Measurements from ENCODE around the gene VPS36. TPM values are rescaled to one million over a fixed set of nuclear protein-coding genes. Genes with fewer than 3 reads are reported as not detected.
"Not testable (repeated sequence)": the region's sequence is repeated elsewhere in the genome, so short reads cannot be mapped to it uniquely, and the experiment has no call there.

The VPS36 gene
- 45.0 TPM for total RNA-seq
- long read RNA-seq, full-length matches to known transcripts, result 30 of 67 reads
- long read RNA-seq, partial matches to known transcripts, result 19 of 67 reads
- long read RNA-seq, other reads (novel, unspliced or antisense), result 18 of 67 reads

- Histone ChIP-seq H3K9me3 (no peaks in the 10 kb centered on the region), H3K27me3 (ENCODE audit: low read depth) (no peaks in the 10 kb centered on the region), H3K36me3 (no peaks in the 10 kb centered on the region), H3K4me3 (peak within 1 kb of the TSS; percentile 81), H3K4me1 (peaks cover 41% of the 10 kb centered on the region), H3K27ac (peak within 1 kb of the TSS; percentile 100)
- DNase-seq (peak; percentile 98), ATAC-seq (peak; percentile 94 to 97)
- intact Hi-C loops (cut with DNase I), result no loop called here
- TF ChIP-seq, protein P1, sequence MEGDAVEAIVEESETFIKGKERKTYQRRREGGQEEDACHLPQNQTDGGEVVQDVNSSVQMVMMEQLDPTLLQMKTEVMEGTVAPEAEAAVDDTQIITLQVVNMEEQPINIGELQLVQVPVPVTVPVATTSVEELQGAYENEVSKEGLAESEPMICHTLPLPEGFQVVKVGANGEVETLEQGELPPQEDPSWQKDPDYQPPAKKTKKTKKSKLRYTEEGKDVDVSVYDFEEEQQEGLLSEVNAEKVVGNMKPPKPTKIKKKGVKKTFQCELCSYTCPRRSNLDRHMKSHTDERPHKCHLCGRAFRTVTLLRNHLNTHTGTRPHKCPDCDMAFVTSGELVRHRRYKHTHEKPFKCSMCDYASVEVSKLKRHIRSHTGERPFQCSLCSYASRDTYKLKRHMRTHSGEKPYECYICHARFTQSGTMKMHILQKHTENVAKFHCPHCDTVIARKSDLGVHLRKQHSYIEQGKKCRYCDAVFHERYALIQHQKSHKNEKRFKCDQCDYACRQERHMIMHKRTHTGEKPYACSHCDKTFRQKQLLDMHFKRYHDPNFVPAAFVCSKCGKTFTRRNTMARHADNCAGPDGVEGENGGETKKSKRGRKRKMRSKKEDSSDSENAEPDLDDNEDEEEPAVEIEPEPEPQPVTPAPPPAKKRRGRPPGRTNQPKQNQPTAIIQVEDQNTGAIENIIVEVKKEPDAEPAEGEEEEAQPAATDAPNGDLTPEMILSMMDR (IDR thresholded peaks at IDR 0.05), result peak; percentile 100
Measured at GRCh38 chr13:52450012-52450792, at the start of gene VPS36. Gene VPS36 (minus strand): TSS chr13:52450634. CDS start chr13:52450594, 40 bp downstream.

- intact Hi-C loops (cut with DNase I); H3K27ac ChIP-seq; H3K4me1 ChIP-seq; H3K4me3 ChIP-seq; H3K9me3 ChIP-seq; H3K36me3 ChIP-seq; ATAC-seq; H3K27me3 ChIP-seq (ENCODE audit: low read depth); DNase-seq: not testable (repeated sequence)
Measured at GRCh38 chr13:52497979-52498378, 47.5 kb upstream of the VPS36 start.

DNA sequence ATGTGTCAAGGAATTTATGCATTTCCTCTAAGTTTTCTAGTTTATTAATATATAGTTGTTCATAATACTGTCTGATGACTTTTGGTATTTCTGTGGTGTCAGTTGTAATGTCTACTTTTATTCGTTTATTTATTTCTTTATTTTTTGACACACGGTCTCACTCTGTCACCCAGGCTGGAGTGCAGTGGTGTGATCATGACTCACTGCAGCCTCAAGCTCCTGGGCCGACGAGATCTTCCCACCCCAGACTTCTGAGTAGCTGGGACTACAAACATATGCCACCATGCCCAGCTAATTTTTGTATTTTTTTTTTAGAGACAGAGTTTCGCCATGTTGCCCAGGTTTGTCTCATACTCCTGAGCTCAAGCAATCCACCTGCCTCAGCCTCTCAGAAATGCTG, 43.8 kb upstream of the VPS36 start:
- H3K4me3 ChIP-seq; H3K27ac ChIP-seq; H3K36me3 ChIP-seq; DNase-seq; H3K9me3 ChIP-seq; H3K4me1 ChIP-seq; H3K27me3 ChIP-seq (ENCODE audit: low read depth); ATAC-seq; intact Hi-C loops (cut with DNase I): not testable (repeated sequence)

DNA sequence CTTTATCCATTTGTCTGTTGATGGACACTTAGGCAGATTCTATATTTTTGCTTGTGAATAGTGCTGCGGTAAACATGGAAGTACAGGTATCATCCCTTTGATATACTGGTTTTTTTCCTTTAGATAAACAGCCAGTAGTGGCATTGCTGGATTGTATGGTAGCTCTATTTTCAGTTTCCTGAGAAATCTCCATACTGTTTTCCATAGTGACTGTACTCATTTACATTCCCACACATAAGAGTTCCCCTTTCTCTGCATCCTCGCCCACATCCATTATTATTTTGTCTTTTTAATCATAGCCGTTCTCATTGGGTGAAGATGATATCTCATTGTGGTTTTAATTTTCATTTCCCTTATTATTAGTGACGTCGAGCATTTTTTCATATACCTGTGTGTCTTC, 40.6 kb upstream of the VPS36 start:
- not testable (repeated sequence) for H3K9me3 ChIP-seq

DNA sequence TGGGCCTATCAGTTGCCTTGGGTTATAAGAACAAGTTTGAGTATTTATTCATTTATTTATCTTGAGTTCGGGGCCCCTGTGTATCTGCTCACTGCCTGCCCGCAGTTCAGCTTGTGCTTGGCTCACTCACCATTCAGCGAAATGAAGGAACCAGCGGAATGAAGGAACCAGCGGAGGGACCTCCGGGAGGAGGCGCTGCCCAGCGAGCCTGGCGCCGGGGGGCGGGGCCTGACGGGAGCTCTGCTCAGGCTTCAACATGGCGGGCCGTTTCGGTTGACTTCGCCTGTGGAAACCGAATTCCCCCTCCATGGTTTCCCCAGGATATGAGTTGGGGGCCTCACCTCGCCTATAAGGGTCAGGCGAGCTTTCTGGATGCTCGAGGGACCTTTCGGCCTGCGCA, 38.3 kb upstream of the VPS36 start:
- H3K4me3 ChIP-seq; H3K27me3 ChIP-seq (ENCODE audit: low read depth); H3K4me1 ChIP-seq; ATAC-seq; H3K27ac ChIP-seq; H3K36me3 ChIP-seq; DNase-seq; H3K9me3 ChIP-seq; intact Hi-C loops (cut with DNase I): not testable (repeated sequence)

More for the DNA sequence above, 40.6 kb upstream of the VPS36 start:
- H3K4me3 ChIP-seq; H3K36me3 ChIP-seq; intact Hi-C loops (cut with DNase I); H3K4me1 ChIP-seq; H3K27ac ChIP-seq; ATAC-seq; DNase-seq; H3K27me3 ChIP-seq (ENCODE audit: low read depth): not testable (repeated sequence)

DNA sequence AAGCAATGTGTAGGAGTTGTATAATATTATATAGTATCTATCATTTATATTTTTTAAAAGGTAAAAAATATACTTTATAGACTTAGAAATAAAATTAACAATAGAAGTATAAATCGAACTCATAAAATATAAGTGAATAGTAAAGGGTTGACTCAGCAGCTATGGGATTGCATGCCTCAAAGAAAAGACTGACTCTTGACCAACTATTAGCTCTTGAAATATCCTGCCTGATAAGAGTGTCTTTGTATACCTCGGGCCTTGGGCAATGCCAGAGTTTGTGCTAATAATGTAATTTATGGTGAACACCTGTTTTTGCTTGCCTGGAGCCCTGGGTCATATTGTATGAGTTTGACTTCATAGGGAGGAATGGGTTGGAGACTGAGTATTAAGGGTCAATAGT, 36.6 kb upstream of the VPS36 start:
- intact Hi-C loops (cut with DNase I); H3K36me3 ChIP-seq; H3K27me3 ChIP-seq (ENCODE audit: low read depth); DNase-seq; ATAC-seq; H3K4me3 ChIP-seq; H3K27ac ChIP-seq; H3K9me3 ChIP-seq; H3K4me1 ChIP-seq: not testable (repeated sequence)

GRCh38 chr13:52480677-52481428, 30.4 kb upstream of the VPS36 start:
- ATAC-seq; H3K27me3 ChIP-seq (ENCODE audit: low read depth); H3K9me3 ChIP-seq; H3K4me1 ChIP-seq; H3K4me3 ChIP-seq; intact Hi-C loops (cut with DNase I); H3K36me3 ChIP-seq; H3K27ac ChIP-seq; DNase-seq: not testable (repeated sequence)

- H3K4me3 ChIP-seq; ATAC-seq; intact Hi-C loops (cut with DNase I): not testable (repeated sequence)
Measured at GRCh38 chr13:52468487-52468886, 18.1 kb upstream of the VPS36 start.

DNA sequence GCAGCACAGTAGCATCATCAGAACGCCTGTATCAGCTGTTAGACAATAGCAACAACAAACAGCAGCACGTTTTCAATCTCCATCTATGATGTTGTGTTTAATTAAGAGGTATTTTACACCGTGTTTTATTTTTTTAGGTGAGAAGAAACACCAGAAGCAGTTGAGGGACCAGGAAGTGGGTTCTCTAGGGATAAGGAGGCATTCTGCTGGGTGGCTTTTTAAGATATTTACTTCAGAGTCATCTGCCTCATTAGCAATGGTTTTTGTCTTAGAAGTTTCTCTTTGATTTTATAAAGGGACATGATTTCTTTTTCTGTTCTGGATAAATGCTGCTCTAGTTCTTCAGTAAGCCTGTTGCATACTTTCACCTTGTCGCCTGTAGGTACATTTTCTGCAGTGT, 13.1 kb upstream of the VPS36 start:
- peaks cover 62% of the 10 kb centered on the region for H3K36me3 ChIP-seq
- no peak for ATAC-seq

More at GRCh38 chr13:52468487-52468886, 18.1 kb upstream of the VPS36 start:
- not testable (repeated sequence) for H3K4me1 ChIP-seq; H3K9me3 ChIP-seq; H3K27ac ChIP-seq; DNase-seq; H3K27me3 ChIP-seq (ENCODE audit: low read depth)
- peaks cover 41% of the 10 kb centered on the region for H3K36me3 ChIP-seq

More for the DNA sequence above, 13.1 kb upstream of the VPS36 start:
- DNase-seq, result no peak
- TF ChIP-seq, protein P1 (IDR thresholded peaks at IDR 0.05), result no peak
- no peaks in the 10 kb centered on the region for H3K4me1 ChIP-seq
- no peaks in the 10 kb centered on the region for H3K9me3 ChIP-seq
- no peaks in the 10 kb centered on the region for H3K27me3 ChIP-seq (ENCODE audit: low read depth)
- H3K27ac ChIP-seq, result no peak overlapping the region
- H3K4me3 ChIP-seq, result no peak overlapping the region
- intact Hi-C loops (cut with DNase I), result no loop called here
